Activated B cell treated with CpG ODN at 0.5 μM for 24 hours (primary cell): ENCODE data around the gene PSMB1. TPM values are rescaled to one million over a fixed set of nuclear protein-coding genes. Genes with fewer than 3 reads are reported as not detected.

Experiments used
- ATAC-seq: fragments of 200-7000 bp; cut with Tn5 transposase; one replicate; pipeline ENCODE4 v1.10.0; 2021; ENCODE audit warnings: low read depth, mild to moderate bottlenecking, moderate library complexity
- CTCF ChIA-PET: fragments of 350-600 bp; sonication (Branson Sonifier 250); formaldehyde crosslinking; loops from one replicate; lab custom pipeline; 2021; ENCODE audit warnings: antibody characterized with exemption; lab: Charles Lee
- POLR2A ChIA-PET: fragments of 350-600 bp; sonication (Branson Sonifier 250); formaldehyde crosslinking; loops from one replicate; lab custom pipeline; 2021; ENCODE audit warnings: antibody characterized with exemption; lab: Charles Lee
- DNase-seq: peaks from one replicate; pipeline ENCODE4 v3.0.0; 2022
- H3K27ac Mint-ChIP-seq: one replicate; pipeline ENCODE4 v1.8.0; 2020; ENCODE audit warnings: mixed read lengths
- H3K27me3 Mint-ChIP-seq: one replicate; pipeline ENCODE4 v1.8.0; 2021; ENCODE audit warnings: mixed read lengths
- H3K36me3 Mint-ChIP-seq: one replicate; pipeline ENCODE4 v1.8.0; 2021; ENCODE audit warnings: low read depth, mixed read lengths
- H3K4me1 Mint-ChIP-seq: one replicate; pipeline ENCODE4 v1.8.0; 2021; ENCODE audit warnings: mixed read lengths
- H3K4me3 Mint-ChIP-seq: one replicate; pipeline ENCODE4 v1.8.0; 2020; ENCODE audit warnings: mild to moderate bottlenecking, mixed read lengths
- H3K9me3 Mint-ChIP-seq: one replicate; pipeline ENCODE4 v1.8.0; 2020; ENCODE audit warnings: mixed read lengths
- CTCF ChIP-seq: fragments of 200-600 bp; IDR thresholded peaks from one replicate; pipeline ENCODE4 v1.8.0; 2022; ENCODE audit warnings: antibody characterized with exemption, mild to moderate bottlenecking
- intact Hi-C: fragments of 100-400 bp; cut with micrococcal nuclease; formaldehyde crosslinking; loops from one replicate; pipeline ENCODE4 v1.15.1; 2024
- total RNA-seq: library from RNA; stranded (reverse); gene quantifications from 2 replicates; pipeline ENCODE4 v1.2.3, GENCODE V29; 2022

Gene PSMB1
- total RNA-seq, 1 donor from 2014 or later = 163 TPM

GRCh38 chr6:170537329-170537728 lies 15.8 kb downstream of the PSMB1 start:
- no peaks in the 10 kb centered on the region for H3K9me3 Mint-ChIP-seq
- no peak for TF ChIP-seq CTCF
- DNase-seq (no peak), ATAC-seq (no peak)
- H3K4me3 Mint-ChIP-seq = no peak overlapping the region
- CTCF ChIA-PET = no interaction called here
- H3K27ac Mint-ChIP-seq = no peak overlapping the region
- peaks cover 12% of the 10 kb centered on the region for H3K4me1 Mint-ChIP-seq
- intact Hi-C loops = no loop called here
- POLR2A ChIA-PET = no interaction called here
- H3K27me3 Mint-ChIP-seq = no peaks in the 10 kb centered on the region
- H3K36me3 Mint-ChIP-seq = peaks cover 85% of the 10 kb centered on the region

GRCh38 chr6:170536671-170537070 lies 16.4 kb downstream of the PSMB1 start:
- no peaks in the 10 kb centered on the region for H3K27me3 Mint-ChIP-seq
- H3K4me3 Mint-ChIP-seq = no peak overlapping the region
- H3K36me3 Mint-ChIP-seq = peaks cover 80% of the 10 kb centered on the region
- H3K4me1 Mint-ChIP-seq = peaks cover 12% of the 10 kb centered on the region
- DNase-seq (no peak), ATAC-seq (no peak)
- ChIA-PET POLR2A (no interaction called here), CTCF (no interaction called here)
- no peak for TF ChIP-seq CTCF
- no peaks in the 10 kb centered on the region for H3K9me3 Mint-ChIP-seq
- intact Hi-C loops = no loop called here
- no peak overlapping the region for H3K27ac Mint-ChIP-seq

GRCh38 chr6:170535004-170535403 lies 18.1 kb downstream of the PSMB1 start:
- H3K36me3 Mint-ChIP-seq = peaks cover 66% of the 10 kb centered on the region
- H3K4me3 Mint-ChIP-seq = no peak overlapping the region
- ATAC-seq (no peak), DNase-seq (no peak)
- CTCF ChIA-PET = no interaction called here
- POLR2A ChIA-PET = interaction anchor here (0.7 kb wide), 1 partner anchor 22 kb away, joined by 4 read pairs; no protein-coding TSS in a partner anchor
- no peak overlapping the region for H3K27ac Mint-ChIP-seq
- H3K4me1 Mint-ChIP-seq = peaks cover 9% of the 10 kb centered on the region
- no peak for TF ChIP-seq CTCF
- intact Hi-C loops = no loop called here
- no peaks in the 10 kb centered on the region for H3K9me3 Mint-ChIP-seq
- no peaks in the 10 kb centered on the region for H3K27me3 Mint-ChIP-seq

GRCh38 chr6:170533792-170534191 lies 19.3 kb downstream of the PSMB1 start:
- Mint-ChIP-seq H3K27ac (no peak overlapping the region), H3K4me1 (peaks cover 3% of the 10 kb centered on the region)
- CTCF ChIA-PET = no interaction called here

GRCh38 chr6:170532867-170533488 lies 20.1 kb downstream of the PSMB1 start:
- CTCF ChIA-PET = no interaction called here
- H3K27me3 Mint-ChIP-seq = no peaks in the 10 kb centered on the region
- DNase-seq = no peak
- no peak for ATAC-seq
- no peak overlapping the region for H3K27ac Mint-ChIP-seq
- H3K4me1 Mint-ChIP-seq = no peaks in the 10 kb centered on the region
- POLR2A ChIA-PET = no interaction called here
- H3K36me3 Mint-ChIP-seq = peaks cover 50% of the 10 kb centered on the region
- intact Hi-C loops = loop anchor here (5.0 kb wide), 1 partner anchor 581 kb away; no protein-coding TSS in a partner anchor
- no peak overlapping the region for H3K4me3 Mint-ChIP-seq
- TF ChIP-seq CTCF = no peak
- H3K9me3 Mint-ChIP-seq = no peaks in the 10 kb centered on the region

More at GRCh38 chr6:170533792-170534191, 19.3 kb downstream of the PSMB1 start:
- TF ChIP-seq CTCF = no peak
- H3K9me3 Mint-ChIP-seq = no peaks in the 10 kb centered on the region
- POLR2A ChIA-PET = no interaction called here
- no peak overlapping the region for H3K4me3 Mint-ChIP-seq
- no peaks in the 10 kb centered on the region for H3K27me3 Mint-ChIP-seq
- H3K36me3 Mint-ChIP-seq = peaks cover 57% of the 10 kb centered on the region
- intact Hi-C loops = loop anchor here (5.0 kb wide), 1 partner anchor 581 kb away; no protein-coding TSS in a partner anchor
- no peak for ATAC-seq
- no peak for DNase-seq
